ENCODE results near the gene RAB24.

- TF ChIP-seq CTCF (IDR thresholded peaks at IDR 0.05), result peak in 1 of 3 donors; percentile 14
- no peak for TF ChIP-seq POLR2A (IDR thresholded peaks at IDR 0.05)
Measured at GRCh38 chr5:177309351-177310191, 6.1 kb upstream of the RAB24 start.
